ENCODE data around the gene GNLY. TPM values are rescaled to one million over a fixed set of nuclear protein-coding genes. Genes with fewer than 3 reads are reported as not detected.

The GNLY gene
- not detected in 2 replicates for total RNA-seq

DNA sequence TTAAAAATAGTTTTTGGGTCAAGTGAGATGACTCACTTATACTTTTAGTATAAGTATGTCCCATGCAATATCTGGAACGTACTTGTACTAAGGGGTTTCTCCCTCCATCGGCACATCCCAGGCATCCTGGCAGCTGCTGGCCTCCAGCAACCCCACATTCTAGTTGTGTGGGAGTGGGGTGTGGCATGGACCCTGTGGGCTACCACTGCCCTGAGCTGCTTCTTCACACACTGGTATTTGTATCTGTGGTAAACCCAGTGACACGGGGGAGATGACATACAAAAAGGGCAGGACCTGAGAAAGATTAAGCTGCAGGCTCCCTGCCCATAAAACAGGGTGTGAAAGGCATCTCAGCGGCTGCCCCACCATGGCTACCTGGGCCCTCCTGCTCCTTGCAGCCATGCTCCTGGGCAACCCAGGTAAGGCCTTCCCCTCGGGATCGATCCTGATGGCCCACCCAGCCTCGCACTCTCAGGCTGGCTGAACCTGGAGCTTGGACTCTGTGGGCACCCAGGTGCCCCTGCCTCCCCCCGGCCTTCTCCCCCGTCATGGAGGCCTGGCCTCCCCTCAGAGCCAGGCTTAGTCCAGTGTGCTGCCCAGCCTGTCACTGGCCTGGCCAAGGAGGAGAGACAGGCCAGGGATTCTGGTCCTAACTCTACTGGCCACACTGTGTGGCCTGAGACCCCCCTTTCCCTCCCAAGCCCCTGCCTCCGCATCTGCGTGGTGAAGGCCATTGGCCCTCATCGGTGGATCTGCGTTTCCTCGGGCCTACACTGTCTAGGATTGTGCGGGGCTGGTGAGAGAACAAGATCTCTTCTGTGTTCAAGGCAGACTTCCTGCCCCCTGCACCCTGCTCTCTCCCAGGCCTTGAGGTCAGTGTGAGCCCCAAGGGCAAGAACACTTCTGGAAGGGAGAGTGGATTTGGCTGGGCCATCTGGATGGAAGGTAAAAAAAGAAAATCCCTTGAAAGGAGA, at the start of gene GNLY:
Gene GNLY (plus strand): TSS at position 307 of the 974 bp plus-strand sequence. CDS start 61 bp downstream, at position 368.

DNA sequence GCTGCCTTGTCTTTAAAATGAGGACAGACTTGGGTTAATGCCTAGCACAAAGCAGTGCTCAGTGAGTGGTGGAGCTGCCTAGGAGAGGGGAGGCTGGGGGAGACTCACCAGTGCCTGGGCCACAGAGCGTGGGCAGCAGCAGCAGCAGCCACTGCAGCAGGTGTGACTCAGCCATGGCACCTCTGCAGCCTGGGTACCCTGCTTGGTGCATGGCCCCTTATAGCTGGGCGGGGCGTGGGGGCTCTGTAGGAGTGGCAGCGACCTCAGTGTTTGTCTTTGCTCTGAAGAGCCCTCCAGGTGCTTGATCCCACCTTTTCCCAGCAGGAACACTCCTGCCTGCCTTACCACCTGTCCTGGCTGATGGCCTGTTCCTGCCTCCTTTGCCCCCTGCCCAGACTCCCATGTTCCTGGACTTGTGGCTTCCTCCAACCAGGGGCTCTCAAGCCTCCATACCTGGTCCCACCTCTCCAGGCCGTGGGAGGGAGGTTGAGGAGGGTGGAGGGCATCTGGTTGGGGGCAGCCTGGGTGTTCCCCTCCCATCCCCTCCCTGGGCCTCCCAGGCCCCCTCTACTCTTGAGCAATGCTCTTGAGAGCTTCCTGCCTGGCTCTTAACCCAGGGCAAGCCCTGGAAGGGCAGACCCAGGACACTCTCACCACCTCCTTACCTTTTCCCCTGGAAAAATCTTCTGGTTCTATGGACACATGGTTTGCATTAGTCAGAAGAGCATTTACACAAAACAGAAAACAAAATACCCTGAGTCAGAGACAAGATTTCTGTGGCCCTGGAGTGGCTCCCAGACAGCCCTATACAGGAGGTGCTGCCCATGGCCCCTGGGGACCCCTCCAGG, 25.9 kb upstream of the GNLY start, which contains the start of gene SFTPB:
Gene SFTPB (minus strand): TSS at position 191 of the 848 bp plus-strand sequence. CDS start 16 bp downstream, at position 175.

Small RNAs within 50 kb of the gene (small RNA-seq; reads per million reads assigned to genes)
- 4.7 reads per million, percentile 87 among the genes with 10 or more reads in this experiment for gene RNU1-38P (ENCODE audit: low replicate concordance)

Other genes starting within 250 kb of the GNLY start
- 134 and 154 TPM in 2 replicates for gene MAT2A, start 155.2 kb upstream of the GNLY start, total RNA-seq
- gene GGCX, start 132.9 kb upstream of the GNLY start, total RNA-seq, result 54.9 and 56.6 TPM in 2 replicates
- 11.8 and 14.0 TPM in 2 replicates for gene VAMP8, start 116.8 kb upstream of the GNLY start, total RNA-seq
- gene VAMP5, start 109.9 kb upstream of the GNLY start, total RNA-seq, result 14.7 and 22.8 TPM in 2 replicates
- 147 and 289 TPM in 2 replicates for gene RNF181, start 98.6 kb upstream of the GNLY start, total RNA-seq
- 14.6 and 17.7 TPM in 2 replicates for gene TMEM150A, start 91.7 kb upstream of the GNLY start, total RNA-seq
- gene C2orf68, start 82.3 kb upstream of the GNLY start, total RNA-seq, result 14.0 and 14.7 TPM in 2 replicates
- gene USP39, start 78.2 kb upstream of the GNLY start, total RNA-seq, result 46.8 and 49.1 TPM in 2 replicates
- not detected in 2 replicates for gene SFTPB, start 26.2 kb upstream of the GNLY start, total RNA-seq
- gene ATOH8, start 59.6 kb downstream of the GNLY start, total RNA-seq, result 3.6 and 10.9 TPM in 2 replicates
- 21.0 and 68.7 TPM in 2 replicates for gene ST3GAL5, start 194.6 kb downstream of the GNLY start, total RNA-seq